GM18517 (cell line): ENCODE data around the gene KIF21A.
"Not testable (repeated sequence)": the region's sequence is repeated elsewhere in the genome, so short reads cannot be mapped to it uniquely, and the experiment has no call there.

Source experiments
- ATAC-seq: cut with Tn5 transposase; IDR thresholded peaks from one replicate; pipeline ENCODE4 v1.9.1; 2021; ENCODE audit warnings: mild to moderate bottlenecking, moderate library complexity; ENCODE audit not compliant: unreplicated experiment

The KIF21A gene, protein sequence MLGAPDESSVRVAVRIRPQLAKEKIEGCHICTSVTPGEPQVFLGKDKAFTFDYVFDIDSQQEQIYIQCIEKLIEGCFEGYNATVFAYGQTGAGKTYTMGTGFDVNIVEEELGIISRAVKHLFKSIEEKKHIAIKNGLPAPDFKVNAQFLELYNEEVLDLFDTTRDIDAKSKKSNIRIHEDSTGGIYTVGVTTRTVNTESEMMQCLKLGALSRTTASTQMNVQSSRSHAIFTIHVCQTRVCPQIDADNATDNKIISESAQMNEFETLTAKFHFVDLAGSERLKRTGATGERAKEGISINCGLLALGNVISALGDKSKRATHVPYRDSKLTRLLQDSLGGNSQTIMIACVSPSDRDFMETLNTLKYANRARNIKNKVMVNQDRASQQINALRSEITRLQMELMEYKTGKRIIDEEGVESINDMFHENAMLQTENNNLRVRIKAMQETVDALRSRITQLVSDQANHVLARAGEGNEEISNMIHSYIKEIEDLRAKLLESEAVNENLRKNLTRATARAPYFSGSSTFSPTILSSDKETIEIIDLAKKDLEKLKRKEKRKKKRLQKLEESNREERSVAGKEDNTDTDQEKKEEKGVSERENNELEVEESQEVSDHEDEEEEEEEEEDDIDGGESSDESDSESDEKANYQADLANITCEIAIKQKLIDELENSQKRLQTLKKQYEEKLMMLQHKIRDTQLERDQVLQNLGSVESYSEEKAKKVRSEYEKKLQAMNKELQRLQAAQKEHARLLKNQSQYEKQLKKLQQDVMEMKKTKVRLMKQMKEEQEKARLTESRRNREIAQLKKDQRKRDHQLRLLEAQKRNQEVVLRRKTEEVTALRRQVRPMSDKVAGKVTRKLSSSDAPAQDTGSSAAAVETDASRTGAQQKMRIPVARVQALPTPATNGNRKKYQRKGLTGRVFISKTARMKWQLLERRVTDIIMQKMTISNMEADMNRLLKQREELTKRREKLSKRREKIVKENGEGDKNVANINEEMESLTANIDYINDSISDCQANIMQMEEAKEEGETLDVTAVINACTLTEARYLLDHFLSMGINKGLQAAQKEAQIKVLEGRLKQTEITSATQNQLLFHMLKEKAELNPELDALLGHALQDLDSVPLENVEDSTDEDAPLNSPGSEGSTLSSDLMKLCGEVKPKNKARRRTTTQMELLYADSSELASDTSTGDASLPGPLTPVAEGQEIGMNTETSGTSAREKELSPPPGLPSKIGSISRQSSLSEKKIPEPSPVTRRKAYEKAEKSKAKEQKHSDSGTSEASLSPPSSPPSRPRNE (N-terminal part only)

DNA sequence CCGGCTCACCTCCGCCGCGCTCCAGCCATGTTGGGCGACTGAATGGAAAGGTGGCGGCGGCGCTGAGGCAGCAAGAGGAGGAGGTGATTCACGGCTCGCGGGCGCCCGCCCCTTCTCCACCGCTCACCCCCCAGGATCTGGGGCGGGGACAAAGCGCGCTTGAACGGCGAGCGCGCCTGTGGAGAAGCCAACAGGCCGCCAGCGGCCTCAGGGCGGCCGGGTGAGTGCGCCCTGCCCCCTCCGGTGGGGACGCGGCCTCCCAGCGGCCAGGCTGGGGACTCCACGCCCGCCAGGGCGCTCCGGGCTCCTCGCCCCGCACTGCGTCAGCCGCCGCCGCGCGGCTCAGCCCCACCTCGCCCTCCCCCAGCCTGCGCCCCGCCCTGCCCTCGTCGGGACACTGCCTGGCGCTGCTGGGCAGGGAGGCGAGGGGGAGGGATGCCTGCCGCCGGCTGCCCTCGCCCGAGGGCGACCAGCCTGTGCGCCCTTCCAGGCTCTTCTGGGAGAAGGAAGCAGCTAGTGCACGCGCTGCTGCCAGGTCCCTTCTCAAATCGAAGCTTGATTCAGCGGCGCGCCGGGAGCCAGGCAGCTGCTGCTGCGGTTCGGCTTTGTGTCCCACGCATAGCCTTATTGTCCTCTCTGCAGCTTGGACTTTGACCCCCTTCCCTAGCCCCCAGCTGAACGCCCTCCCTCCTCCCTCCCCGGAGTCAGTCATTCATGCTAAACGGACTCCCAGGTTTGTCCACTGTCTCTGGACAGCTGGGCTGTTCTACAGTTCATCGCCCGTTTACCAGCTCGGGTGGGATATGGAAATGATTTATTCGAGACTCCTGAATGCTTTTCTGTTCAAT, at the start of gene KIF21A:
Gene KIF21A (minus strand): TSS at position 40 of the 848 bp plus-strand sequence. CDS start 150 bp downstream, outside the sequence.
- ATAC-seq, result peak; percentile 92

DNA sequence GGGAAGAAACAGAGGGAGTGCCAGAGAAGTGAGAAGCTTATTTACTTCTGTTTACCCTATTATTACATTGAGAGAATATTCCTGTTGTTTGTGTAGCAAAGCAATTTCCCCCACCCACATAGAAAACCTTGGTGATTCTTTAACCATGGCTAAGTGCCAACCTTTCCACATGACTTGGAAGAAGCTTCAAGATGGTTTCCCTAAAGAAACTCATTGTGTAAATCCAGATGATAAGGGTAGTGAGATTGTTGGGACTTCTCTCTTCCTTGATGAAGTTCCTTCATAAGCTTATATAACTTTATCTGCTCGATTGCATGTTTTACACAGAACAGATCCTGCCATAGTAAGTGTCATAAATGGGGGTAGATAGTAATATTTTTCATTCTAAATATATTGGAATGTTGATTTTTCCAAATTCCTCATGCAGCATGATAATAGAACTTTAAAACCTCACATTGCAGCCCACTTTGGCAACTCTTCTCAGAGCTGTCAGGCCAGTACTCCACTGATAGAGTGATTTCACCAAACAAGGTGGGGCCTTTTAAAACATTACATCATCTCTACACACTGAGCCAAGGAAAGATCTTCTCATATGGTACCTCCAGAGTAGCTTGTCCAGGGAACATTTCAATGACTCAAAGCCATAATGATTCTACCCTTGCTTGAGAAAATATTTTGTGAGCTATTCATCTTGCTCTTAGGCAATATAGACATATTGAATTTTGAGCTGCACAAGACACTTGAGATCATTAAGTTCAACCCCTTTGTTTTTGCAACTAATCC, 47.8 kb upstream of the KIF21A start:
- no peak for ATAC-seq

DNA sequence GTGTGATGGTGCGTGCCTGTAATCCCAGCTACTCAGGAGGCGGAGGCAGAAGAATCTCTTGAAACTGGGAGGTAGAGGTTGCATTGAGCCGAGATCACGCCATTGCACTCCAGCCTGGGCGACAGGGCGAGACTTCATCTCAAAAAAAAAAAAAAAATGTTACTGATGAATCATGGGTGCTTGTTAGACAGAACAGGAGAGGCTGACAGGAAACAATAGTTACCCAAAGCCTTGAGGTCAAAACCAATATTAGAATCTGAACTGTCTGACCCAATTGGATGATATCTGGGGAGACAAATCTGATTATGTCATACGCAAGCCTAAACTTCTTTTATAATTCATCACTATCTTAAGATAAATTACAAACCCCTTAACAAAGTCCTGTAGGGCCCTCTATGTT, 40.7 kb upstream of the KIF21A start:
- ATAC-seq, result no peak

DNA sequence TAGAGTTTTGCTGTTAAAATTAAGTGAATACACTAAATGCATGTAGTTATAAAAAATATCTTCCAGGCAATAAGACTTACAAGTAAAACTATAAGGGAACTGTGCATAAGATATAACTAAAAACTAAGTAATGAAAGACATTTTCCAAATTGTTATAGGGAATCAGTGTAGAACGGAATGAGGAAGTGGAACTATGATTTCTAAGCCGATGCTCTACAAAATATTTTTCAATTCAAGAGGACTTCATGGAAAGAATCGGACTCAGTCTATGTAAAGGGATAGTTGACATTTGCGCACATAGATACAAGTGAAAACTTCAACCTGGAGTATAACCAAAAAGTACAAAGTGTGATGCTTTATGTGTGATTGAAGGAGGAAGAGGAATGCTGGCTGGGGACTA, 40.1 kb upstream of the KIF21A start:
- ATAC-seq, result no peak

DNA sequence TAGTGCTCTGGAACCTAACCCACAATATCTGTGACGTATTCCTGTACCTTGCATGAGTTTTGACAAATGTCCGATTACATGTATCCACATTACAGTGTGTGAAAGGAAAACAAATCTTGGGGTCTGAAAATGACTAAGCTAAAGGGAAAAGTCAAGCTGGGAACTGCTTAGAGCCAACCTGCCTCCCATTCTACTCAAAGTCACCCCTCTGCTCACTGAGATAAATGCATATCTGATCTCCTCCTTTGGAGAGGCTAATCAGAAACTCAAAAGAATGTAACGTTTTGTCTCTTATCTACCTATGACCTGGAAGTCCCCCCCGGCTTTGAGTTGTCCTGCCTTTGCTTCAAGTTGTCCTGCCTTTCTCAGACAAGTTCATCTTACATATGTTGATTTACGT, 34.0 kb upstream of the KIF21A start:
- no peak for ATAC-seq

DNA sequence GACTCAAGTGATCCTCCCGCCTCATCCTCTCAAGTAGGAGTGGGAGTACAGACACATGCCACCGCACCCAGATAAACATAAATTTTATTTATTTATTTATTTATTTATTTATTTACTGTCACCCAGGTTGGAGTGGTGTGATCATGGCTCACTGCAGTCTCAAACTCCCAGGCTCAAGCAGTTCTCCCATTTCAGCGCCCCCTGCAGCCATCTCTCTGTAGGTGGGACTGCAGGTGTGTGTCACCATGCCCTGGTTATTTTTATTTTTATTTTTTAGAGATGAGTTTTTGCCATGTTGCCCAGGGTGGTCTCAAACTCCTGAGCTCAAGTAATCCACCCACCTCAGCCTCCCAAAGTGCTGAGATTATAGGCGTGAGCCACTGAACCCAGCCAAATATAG, 33.2 kb upstream of the KIF21A start:
- ATAC-seq, result no peak

DNA sequence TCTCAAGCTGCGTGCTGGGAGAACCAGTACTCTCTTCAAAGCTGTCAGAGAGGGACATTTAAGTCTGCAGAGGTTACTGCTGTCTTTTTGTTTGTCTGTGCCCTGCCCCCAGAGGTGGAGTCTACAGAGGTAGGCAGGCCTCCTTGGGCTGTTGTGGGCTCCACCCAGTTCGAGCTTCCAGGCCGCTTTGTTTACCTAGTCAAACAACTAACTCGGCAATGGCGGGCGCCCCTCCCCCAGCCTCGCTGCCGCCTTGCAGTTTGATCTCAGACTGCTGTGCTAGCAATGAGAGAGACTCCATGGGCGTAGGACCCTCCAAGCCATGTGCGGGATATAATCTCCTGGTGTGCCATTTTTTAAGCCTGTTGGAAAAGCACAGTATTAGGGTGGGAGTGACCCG, 32.2 kb upstream of the KIF21A start:
- not testable (repeated sequence) for ATAC-seq

DNA sequence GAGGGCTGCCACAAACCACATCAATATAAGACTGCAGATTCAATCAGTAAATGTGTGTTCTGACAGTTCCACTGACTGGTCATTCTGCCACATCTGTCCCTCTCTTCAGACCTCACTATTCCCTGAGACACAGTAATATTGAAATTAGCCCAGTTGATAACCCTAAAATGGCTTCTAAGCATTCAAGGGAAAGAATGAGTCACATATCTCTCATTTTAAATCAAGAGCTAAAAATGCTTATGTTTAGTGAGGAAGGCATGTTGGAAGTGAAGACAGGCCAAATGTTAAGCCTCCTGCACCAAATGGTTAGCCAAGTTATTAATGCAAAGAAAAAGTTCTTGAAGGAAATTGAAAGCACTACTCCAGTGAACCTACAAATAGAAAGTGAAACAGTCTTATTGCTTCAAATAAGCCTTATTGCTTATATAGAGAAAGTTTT, 24.5 kb upstream of the KIF21A start:
- peak; percentile 87 for ATAC-seq

DNA sequence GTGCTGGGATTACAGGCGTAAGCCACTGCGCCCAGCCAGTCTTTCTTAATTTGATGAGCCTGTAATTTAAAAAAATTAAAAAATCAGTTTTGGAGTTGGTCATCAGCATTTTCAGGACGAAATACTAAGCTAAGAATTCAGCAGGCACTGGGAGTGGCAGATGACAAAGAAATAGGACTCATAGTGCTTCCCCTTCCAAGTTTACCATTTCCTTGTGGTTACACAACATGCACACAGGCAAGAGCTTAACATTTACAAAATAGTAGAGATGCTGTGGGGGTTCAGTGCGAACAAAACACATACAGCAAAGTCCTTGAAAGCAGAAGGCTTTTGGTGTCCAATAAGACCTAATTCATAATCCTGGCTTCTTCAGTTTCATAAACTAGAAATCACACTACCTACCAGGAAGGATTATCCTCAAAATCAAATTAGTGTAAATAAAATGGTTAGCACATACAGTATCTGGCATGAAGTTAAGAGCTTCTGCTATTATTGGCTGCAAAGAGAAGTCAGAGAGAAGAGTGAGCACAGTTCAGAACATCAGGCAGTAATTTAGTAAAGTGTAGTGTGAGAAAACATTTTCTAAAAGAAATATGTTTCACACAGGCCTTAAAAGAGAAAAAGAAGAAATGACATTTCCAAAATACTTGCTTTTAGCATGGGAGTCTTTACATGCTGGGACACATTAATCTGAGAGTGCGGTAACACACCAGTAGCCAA, 22.2 kb upstream of the KIF21A start:
- ATAC-seq, result no peak

DNA sequence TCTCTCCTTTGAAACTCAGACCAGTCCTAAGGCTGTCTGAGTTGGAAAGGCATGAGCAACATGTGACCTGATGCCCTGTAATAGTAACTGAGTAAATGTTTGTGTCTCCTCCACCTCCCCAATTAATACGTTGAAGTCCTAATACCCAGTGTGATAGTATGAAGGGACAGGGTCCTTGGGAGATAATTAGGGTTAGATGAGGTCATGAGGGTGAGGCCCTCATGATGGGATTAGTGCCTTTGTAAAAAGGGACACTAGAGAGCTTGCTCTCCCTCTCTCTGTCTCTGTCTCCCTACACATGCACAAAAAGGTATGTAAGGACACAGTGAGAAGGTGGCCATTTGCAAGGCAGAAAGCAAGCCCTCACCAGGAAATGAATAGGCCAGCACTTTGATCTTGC, 18.1 kb upstream of the KIF21A start:
- no peak for ATAC-seq

DNA sequence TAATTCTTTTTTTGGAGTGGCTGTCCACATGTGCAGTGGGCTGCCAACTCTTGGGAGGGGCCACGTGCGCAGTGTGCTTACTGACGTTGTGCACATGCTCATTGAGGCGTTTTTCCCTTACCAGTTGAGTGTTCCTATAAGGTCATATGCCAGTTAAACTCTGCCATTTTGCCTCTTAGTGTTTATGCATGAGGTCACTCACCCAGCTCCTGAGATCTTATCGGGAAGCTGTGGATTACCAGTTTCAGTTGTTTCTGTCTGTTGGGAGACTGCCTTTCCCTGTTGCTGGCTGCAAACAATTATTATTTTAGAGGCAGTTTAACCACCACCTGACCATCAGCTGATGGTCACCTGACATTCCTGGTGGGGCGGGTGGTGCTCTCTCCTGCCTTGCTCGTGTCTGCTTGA, 16.1 kb upstream of the KIF21A start:
- ATAC-seq, result no peak

DNA sequence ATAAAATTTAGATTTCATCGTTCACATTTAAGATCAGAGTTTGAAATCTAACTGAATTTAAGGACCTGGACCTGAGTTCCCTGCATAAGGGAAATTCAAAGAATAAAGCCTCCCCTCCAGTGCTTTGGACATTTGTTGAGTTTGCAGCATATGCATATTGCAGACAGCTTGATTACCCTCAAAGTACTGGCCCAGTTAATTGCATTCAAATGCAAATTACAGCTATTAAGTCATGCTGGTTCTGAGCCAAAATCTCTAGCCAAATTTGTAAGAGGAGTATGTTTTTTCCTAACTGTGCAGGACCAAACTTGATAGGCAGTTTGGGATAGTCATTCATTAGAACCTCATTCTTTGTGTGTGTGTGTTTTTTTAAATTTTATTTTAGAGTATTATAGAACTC, 9.1 kb upstream of the KIF21A start:
- ATAC-seq, result no peak

DNA sequence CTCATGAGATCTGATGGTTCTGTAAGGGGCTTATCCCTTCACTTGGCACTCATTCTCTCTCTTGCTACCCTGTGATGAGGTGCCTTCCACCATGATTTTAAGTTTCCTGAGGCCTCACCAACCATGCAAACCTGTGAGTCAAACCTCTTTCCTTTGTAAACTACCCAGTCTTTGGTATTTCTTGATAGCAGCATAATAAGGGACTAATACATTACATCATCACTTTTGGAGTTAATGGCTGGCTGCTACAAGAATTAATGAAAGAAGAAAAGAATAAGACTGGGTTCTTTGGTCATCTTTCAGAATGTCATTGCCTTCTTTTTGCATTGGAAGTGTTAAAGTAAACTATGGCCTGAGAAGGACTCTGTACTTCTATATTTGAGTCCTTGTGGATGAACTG, 5.1 kb upstream of the KIF21A start:
- no peak for ATAC-seq

DNA sequence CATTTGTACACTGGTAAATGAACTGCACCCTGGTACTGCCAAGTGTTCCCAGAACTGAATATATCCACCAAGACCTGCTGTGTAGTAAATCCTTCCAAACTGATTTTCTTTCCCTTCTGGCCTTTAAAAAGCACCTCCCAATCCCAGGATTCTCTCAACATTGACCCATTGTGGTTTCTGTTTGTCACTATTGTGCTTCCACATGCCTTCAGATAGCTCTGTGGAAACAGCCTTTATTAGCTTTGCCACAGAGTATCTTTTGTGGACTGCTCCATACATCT, 949 bp upstream of the KIF21A start:
- ATAC-seq, result no peak

DNA sequence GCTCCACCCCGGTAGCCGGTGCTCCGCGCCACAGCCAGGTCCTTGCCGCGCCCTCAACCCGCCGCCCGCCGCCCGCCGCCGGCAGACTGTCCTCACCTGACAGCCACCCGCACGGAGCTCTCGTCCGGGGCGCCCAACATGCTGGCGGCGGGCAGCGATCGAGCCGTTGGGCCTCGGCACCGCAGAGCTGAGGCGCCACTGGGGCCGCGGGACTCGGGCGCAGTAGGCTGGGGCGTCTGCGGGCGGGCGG, 164 bp downstream of the KIF21A start:
- ATAC-seq, result no peak

DNA sequence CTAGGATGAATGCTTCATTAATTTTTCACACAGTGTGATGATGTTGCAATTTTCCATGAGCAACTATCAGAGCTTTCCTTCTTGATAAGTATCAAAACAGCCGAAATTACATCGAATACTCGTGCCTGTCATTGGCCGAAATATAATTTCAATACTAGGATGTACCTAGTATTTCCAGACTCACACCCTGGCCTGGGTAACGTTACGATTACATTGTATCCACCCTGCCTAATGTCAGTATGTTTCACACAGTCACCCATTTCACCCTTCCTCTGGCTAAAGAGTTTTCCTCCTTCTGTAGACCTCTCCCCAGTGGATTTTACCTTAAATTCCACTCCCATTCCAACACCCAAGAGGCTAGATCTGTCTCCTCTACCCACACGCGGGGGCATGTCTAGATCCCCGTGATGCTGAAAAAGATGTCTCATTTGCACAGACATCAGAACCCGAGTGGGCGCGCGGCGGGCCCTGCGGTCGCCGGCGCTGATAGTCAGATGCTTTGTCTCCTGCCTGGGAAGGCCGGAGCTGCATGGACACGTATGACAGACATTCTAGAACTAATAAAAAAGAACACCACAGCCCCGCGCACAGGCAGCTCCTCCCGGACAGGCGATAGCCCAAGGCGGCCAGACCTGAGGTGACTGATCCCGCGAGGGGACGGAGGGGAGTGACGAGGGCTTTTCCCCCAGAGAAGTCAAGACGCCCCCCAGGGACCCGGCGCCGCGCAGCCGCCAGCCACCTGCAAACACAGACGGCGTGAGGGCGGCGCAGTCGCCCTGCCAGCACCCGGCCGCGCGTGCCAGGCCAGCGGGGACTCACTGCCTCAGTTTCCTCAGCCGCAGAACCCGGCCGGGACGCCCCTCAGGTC, 723 bp downstream of the KIF21A start:
- peak; percentile 17 for ATAC-seq

DNA sequence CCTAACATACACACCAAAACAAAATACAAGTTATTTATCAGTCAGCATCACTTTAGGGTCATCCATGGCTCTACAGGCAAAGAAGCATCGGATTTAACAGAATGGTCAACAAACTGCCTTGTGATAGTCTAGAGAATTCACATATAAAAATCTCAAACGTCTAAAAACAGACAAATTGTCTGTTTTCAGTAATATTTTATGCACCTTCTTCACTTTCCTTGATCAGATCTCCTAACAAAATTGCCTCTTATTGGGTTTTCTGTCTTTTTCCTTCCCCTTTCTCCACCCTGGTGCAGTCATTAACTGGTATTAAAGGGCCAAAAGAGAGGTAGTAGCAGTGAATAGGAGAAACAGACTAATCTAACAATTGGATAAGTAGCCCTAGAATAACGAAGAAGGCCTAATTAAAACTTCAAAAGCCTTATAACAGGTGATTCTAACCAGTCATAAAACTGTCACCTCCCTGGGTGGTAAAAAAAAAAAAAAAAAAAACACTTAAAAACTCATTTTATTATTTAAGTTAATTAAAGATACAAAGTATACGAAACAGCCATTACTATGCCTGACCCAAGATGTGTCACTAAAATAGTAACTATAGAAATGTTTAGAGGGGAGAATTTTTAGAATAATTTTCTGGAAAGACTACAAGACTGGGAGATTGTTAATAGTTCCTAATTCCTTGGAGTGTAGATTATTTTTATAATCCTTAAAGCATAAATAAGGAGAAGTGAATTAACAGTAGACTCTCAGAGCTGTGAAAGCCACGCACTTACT, 1.5 kb downstream of the KIF21A start:
- no peak for ATAC-seq

DNA sequence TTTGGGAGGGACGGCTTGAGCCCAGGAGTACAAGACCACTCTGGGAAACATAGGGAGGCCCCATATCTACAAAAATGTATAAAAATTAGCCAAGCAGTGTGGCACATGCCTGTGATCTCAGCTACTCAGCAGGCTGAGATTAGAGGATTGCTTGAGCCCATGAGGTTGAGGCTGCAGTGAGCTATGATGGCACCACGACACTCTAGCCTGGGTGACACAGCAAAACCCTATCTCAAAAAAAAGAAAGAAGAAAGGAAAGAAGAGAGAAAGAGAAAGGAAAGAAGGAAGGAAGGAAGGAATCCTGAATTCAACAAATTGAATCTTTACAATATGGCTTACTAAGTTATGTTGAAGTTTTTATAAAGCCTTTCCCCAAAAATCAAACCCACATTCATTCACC, 2.1 kb downstream of the KIF21A start:
- no peak for ATAC-seq
